ENCODE measurements around the gene MUC6.

The MUC6 gene

DNA sequence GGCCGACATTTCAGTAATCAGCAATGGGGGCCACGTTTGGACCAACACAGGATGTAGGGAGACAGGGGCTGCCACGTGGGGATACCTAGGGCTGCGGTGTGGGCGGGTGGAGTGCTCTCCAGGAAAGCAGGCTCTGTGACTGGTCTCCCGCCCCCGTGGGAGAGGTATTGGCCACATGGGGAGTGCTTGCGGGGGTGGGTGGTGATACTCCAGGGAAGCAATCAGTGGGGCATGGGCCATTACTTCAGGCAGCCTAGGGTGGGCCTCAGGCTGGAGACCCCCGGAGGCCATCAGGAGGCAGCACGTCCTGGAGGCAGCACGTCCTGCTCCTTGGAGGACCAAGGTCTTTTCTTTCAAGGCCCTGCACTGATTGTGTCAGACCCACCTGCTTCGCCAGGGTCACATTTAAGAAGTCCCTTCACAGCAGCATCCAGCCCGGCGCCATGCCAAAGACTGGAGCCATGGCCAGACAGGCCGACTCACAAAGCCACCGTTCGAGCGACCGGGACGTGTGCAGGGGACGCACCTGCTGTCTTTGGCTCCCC is 35.1 kb upstream of the MUC6 start:
- DNase-seq = no peak

DNA sequence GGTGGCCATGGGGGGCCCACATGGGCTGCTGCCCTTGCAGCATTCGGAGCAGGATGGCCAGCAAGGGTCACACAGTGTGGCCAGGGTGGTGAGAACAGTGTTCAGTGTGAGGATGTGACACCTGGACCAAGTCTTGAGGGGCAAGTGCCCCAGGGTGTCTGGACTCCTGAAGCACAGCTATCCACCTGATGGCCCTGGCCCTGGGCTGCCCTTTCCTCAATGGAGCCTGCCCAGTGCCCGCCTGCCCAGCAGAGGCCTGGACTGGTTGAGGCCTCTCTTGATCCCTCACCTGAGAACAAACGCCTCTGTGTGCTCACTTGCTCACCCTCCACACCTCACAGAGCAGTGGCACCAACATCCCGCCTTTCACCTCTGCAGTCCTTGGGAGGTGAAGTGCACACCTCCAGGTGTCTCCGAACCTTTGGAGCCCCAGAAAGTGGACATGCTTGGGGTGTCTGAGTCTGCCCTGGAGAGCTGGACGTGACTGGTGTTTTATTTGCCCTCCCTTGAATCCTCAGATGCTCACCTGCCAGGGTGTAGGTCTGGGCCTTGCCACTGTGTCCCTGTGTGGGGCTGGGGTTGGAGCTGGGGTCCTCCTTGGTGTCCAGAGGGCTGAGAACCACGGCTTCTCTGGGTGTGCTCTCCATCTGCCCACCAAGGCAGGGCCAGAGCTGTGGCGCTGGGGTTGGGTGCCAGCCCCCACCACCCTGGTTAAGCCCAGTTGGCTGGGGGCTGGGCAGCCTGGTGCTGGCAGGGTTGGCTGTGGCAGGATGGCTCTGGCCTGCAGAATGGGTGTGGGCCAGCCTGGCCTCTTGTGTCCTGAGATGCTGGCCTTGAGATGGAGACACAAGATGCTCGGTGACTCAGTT is 34.3 kb upstream of the MUC6 start:
- no peak for DNase-seq

DNA sequence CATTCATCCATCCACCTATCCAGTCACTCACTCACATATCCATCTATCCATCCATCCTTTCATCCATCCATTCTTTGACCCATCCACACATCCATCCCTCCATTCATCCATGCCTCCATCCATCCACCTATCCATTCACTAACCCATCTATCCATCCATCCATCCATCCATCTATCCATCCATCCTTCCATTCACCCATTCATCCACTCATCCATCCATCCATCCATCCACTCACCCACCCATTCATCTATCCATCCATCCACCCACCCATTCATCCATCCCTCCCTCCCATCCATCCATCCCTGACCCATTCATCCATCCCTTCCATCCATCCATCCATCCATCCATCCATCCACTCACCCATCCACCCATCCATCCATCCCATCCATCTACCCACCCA is 33.2 kb upstream of the MUC6 start:
- no peak for DNase-seq

DNA sequence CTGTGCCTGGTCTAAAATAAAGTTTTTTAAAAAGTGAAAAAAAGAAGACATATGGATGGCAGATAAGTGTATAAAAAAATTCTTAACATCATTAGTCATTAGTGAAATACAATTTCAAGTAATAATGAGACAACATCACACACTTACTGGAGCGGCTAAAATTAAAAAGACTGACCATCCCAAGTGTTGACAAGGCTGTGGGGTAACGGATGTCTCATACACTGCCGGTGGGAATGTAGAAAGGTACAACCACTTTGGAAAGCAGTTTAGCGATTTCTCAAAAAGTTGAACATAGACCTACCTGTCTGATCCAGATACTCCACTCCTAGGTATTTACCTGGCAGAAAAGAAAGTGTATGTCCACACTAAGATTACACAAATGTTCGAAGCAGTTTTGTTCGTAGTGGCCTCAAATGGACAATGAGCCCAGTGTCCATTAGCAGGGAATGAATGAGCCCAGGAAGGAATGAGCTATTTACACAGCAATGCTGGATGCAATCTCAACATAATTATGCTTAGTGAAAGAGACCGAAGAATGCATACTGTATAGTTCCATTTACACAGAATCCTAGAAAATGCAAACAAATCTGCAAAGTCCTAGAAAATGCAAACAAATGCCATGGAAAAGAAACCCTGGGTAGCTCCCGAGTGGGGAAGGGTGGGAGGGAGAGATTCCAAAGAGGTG is 31.4 kb upstream of the MUC6 start:
- DNase-seq = no peak

DNA sequence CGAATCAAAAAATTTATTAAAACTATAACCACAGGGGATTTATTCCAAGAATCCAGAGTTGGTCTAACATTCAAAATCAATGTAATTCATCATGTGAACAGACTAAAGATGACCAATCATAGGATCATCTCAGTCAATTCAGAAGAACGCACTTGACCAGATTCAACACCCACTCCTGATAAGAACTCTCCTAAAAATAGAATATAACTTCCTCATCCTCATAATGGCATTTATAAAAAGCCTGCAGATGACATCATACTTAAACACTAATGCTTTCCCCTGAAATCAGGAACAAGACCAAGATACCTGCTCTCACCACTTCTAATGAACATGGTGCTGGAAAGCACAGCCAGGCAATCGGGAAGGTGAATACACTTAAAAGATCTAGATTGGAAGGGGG is 27.6 kb upstream of the MUC6 start:
- no peak for DNase-seq

DNA sequence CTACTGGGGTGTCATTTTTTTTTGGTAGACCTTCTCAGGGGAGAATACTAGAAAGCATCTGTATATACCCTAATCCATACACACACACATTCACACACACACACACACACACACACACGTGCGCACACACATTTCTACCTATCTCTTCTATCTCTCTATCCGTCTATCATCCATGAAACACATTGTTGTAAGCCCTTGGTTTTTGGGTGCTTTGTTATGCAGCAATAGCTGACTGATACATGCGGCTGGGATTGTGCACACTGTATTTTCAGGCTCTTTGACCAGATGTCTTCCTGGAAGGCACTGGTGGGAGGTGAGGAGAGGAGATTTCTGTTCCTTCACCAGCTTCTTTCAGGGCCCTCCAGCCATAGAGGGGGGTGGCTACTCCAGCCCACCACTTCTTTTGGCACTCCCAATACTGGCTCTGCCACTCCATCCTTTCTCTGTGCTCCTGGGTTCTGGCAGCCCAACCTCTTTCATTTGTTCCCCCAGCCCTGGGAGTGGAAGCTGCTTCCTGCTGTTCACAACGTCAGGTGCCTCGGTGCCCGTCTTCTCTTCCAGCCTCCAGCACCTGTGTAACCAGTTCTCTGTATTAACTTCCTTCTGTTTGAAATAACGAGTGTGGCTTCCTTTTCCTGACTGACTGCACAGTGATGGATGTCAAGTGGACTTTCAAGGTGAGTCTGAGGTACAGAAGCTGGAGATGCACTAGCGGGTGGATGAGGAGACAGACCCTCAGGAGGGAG is 25.7 kb upstream of the MUC6 start:
- DNase-seq = no peak

DNA sequence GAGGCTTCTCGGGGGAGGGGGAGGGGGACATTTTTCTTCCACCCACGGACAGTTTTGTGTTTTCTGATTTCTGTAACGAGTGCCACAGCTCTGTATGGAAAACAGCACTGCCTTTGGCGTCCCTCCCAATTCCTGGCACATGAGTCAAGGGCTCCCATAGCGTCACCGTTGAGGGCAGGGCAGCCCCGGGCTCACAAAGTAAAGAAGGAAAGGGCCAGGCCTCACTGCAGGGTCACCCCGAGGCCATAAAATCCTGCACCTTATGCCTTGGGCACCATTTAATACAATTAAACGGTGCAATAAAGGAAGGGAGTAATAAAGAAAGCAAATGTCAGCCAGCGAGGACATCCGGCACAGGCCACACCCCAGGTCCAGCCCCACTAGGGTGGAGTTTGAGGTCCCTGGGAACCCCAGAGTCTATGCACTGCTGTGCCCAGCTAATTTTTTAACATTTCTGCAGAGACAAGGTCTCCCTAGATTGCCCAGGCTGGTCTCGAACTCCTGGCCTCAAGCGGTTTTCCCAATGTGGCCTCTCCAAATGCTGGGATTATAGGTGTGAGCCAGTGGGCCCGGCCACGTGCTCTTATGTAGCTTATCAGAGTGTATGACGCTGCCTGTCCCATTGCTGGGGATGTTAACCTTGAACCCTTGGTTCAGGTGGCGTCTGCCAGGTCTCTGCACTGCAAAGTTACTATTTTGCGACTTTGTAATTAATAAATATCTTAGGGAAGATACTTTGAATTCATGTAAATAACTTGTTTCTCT is 24.5 kb upstream of the MUC6 start:
- no peak for DNase-seq

DNA sequence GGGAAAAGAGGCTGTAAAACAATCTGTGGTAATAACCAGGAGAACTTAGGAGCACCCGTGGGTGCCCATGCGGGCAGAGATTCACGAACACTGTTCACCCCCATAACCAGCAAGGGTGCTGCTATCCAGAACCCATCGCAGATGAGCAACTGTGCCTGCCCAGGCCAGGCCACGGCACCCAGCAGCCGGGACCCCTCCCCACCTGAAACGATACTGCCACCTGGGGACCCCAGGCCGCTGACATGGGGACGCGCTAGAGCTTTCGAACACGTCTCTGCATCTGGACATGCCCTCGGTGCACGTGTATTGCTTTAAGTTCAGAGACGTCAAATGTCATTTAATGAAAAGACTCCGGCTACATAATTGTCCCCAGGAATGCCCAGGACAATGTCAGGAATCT is 23.9 kb upstream of the MUC6 start:
- DNase-seq = no peak

DNA sequence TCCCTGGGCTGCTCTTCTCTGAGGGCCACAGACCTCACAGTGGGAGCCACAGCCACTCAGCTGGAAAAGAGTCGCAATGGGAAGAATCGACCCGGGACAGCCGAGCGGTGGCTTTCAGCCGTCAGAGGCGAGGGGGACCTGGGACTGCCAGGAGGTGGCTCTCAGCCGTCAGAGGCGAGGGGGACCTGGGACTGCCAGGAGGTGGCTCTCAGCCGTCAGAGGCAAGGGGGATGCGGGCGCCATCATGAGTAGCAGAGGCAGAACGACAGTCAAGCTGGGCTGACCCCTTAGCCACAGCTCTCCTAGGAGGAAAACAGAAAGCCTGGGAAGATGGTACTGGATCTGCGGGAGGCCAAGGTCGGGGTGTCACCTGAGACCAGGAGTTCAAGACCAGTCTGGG is 23.2 kb upstream of the MUC6 start:
- no peak for DNase-seq

DNA sequence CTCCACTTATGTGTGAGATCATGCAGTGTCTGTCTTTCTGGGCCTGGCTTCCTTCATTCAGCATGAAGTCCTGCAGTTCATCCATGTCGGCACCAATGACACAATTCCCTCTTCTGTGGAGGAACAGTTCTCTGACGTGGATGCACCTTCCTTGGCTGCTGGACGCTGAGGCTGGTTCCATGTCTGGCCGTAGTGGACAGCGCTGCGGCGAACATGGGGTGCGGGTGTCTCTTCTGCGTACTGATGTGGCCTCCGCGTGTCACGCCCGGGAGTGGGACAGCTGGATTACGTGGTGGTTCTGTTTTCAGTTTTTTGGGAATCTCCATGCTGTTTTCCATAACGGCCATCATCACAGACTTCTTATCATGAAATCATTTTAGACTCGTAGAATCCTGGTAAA is 21.3 kb upstream of the MUC6 start:
- no peak for DNase-seq

DNA sequence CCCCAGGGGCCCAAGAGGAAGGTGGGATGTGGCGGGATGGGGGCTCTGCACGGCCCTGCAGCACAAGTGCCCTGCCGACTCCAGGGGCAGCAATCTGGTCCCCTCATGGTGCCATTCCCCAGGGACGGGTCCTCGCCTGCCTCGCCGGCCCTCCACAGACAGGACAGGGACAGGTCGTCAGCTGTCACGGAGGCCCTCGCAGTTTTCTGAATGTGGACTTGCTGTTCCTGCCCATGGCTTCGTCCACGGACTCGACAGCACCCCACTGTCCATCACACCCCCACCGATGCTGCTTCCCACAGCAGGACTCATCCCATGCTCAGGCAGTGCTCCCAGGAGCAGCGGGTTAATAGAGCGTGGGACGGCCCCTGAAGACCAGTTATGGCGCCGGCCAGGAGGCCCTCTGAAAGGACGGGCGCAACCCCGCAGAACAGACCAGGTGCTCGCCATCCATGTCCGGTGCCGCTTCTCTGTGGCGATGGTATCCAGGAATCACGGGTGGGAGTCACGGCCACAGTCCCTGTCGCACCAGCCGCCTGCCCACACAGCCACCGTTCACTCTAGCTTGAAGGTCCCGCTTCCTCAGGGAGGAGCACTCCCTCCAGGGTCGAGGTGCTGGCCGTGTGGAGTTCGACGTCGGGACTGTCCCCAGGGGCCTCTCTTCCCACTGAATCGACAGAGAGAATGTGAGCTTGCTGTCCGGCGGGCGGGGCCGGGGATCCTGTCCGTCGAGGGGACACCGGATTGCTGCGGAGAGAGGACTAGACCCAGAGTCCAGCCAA is 19.7 kb upstream of the MUC6 start:
- no peak for DNase-seq

DNA sequence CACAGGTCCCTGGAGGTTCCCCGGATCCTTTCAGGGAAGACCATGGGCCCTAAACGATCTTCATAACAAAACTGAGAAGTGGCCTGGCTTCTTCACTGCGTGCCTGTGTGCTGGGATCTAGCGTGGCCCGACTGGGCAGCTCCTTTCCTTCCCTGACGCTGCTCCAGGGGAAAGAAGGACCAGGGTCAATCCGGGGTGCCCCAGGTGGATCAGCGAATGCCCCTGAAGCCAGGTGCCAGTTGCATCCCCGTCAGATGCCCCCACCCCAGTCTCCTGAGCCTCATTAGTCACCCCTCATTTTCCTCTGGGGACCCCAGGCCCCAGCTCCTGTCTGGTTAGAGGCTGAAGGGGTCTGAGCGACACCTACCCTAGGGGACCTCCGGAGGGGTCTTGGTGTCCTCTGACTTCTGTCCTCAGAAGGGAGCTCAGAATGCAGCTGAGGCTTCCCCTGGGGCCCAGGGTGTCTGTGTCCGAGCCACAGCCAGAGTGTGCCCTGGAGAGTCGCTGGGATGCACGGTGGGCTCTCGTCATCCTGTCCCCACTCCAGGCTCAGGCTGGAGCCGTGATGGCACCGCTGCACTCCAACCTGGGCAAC is 18.7 kb upstream of the MUC6 start:
- DNase-seq = no peak

DNA sequence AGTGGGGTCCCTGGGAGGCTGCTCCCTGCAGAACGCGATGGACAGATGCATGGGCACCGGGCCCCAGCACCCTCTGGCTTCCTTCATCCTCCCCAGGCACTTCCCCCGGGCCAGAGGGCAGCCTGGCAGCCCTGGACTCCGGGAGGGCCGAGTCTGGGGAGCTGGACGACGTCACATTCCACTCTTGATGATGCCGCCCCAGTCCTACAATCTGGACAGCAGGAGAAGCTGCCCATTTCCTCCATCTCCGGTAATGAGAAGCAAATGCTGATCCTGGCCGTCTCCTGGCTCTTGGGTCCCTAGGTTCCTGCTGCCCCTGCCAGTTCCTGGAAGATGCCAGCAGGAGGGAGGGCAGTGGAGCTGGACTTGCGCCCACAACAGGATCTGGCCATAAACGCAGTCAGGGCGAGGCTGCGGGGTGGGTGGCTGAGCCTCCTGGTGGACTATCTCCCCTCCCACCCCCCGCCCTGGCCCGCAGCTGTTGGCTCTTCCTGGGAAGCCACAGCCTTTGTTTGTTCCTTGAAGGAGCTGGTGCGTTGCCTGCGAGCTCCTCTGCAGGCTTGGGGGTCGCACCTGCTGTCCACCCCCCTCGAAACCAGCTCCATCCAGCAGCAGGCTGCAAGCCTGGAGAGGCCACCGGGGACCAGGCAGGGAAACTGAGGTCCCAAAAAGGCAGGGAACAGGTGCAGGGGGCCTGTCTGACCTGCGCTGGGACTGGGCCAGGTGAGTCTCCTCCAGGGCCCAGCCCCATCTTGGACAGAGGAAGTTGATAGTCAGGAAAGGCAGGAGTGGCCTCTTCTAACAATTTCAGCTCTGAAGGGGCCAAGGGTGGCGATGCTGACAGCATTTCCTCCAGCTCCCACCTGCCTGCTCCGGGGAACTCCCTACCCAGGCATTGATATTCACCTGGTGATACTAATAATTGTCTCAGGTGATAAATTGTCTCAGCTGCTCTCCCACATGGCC is 17.9 kb upstream of the MUC6 start:
- no peak for DNase-seq

DNA sequence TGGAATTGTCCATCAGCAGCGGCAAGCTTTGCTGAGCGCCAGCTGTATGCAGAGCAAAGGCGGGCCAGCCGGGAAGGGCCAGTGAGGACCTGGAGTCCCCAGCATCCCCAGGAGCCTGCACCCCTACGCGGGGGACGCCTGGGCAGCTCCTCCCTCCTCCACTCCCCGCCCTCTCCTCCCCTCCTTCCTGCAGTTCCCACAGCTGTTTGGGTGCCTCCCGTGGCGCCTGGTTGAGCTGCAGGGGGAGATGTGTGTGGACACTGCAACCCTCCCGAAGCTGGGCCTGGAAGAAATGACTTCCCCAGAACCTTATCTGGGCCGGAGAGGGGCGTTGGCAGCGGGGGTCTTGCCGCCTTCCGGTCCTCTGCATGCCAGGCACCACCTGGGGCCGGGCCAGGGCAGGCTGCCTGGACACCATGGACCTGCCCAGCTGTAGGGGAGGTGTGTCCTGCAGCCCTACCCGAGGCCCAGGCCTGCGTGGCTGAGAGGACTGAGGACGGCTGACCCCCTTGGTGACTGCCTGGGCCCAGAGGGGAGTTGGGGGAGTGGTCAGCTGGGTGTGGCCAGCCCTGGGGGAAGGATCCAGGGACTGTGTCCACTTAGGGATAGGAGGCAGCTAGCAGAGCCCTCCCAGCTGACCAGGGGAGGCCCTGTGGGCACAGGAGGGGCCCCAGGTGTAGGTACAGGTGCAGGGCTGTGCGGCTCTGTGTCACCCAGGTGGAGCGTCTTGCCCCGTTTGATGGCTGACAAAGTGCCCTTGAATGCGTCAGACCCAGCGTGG is 16.8 kb upstream of the MUC6 start:
- no peak for DNase-seq

DNA sequence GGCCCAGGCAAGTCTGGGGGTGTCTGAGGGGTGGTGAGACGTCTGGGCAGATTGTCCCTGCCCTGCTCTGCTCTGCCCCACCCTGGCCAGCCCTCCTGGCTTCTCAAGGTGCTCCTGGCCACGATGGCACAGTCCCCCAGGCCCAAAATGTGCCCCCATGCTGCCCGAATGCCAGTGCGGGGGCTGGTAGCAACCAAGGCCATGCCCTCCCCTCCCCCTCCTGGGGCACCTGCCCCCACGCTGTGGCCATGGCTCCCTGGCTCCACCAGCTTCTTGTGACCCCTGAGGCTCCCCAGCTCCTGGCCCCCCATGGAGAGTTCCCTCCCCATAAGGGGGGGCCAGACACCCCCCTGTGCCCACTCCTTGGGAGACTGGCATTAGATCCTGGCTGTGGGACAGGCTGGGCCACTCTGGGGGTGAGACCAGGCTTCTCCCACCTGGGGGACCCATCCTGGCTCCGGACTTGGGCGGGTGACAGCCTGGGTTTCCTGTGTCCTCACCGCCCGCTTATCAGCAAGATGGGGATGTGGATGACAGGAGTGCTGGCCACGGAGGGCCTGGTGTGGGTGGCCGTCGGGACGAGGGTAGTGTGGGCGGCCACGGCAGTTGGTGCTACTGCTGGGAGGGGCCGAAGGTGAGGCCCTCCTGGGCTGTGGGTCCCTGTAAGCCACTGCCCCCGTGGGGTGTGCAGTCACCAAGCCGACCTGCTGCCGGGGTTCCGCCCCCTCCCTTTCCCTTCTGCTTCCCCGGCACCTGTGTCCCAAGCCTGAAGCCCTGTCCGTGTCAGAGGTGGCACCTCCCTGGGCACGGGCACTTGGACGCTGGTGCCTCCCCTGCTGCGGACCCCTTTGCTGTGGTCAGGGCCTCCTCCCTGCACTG is 15.9 kb upstream of the MUC6 start:
- DNase-seq = no peak

DNA sequence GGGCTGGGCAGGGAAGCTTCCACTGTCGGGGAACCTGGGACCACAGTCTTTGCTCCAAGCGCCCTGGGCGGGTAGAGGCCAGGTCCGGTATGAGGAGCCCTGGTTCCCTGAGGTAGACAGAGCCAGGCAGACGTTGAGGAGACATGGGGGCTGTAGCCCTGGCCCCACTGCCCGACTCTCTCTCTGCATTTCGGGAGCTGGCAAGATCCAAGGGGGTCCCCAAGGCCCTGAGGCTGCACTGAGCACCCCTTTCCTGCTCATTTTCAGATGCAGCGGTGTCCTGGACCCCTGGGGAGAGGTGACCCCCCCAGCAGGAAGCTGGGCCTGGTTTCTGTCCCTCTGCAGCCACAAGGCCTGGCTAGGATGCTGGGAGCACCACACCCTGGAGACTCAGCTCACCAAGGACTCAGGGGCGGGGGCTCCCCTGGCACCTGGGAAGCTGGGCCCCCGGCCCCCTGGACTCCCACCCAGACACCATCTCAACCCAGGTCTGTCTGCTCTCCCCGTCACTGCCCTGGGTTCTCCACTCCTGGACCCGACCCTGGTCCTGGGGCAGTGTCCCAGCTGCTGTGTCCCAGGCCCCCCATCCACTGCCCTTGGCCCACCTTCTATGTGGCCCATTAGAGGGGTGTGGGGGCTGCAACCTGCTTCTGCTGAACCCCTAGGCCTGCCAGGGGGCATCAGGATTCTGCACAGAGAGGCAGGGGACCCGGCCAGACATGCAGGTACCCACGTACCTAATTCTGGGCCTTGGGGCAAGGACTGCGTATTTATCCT is 15.0 kb upstream of the MUC6 start:
- no peak for DNase-seq

DNA sequence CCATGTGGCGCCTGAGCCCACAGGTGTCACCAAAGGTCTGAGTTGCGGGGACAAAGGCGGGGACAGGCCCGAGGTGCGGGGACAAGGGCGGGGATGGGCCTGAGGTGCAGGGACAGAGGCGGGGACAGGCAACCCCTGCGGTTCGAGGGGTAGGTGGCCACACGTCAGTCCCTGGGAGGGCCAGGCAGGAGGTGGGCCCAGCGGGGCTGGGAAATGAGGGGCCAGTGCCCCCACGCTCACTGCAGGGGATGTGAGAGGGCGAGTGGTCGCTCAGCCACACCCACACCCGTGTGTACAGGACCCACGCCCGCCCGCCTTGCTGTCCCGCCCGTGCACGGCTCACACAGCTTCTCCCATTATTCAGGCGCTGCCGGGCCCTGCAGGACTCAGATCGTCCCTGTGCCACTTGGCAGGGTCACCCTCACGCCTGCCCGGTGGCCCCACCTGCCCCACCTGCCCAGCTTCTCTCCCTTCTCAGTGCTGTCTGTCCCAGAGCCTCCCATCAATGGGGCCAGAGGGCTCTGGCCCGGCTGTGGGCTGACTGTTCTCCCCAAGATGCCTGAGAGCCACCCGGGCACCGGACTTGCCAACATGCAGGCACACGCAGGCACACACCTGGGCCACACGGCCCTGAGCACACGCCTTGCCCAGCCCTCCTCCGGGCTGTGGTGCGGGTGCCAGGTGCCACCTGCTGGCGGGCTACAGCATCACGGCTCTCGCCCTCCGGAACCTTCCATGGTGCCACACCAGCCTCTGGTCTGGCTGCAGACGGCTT is 14.2 kb upstream of the MUC6 start:
- DNase-seq = peak; percentile 18

Data from NCI-H2171 (cell line).